SW480 (cell line): ENCODE data around the gene WNK1.
"Not testable (repeated sequence)": the region's sequence is repeated elsewhere in the genome, so short reads cannot be mapped to it uniquely, and the experiment has no call there.

Source experiments
- DNase-seq: peaks from one replicate; pipeline ENCODE4 v3.0.0-alpha.2; 2016; ENCODE audit warnings: low spot score

The WNK1 gene

DNA sequence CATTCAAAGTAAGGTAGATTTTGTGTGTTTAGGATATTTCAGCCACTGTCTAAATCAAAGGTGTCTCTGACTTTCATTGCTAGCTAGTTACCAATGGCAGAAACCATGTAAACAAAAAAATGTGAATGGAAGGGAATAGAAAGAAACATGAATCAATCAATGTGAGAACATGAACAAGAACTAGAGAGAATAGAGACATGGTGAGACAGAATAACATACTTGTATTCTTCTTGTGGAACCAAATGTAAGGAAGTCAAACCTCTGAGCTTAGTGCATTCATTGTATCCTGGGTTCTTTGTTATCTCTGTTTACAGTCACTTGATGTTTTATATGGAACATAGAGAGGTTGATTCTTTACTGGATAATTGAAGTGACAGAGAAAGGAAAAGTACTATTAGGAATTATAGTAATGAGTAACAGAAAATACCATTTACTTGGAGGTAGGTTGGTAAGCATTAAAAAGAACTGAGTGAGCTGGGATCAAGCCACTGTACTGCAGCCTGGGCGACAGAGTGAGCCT lies 2.6 kb upstream of the WNK1 start:
- DNase-seq = no peak

DNA sequence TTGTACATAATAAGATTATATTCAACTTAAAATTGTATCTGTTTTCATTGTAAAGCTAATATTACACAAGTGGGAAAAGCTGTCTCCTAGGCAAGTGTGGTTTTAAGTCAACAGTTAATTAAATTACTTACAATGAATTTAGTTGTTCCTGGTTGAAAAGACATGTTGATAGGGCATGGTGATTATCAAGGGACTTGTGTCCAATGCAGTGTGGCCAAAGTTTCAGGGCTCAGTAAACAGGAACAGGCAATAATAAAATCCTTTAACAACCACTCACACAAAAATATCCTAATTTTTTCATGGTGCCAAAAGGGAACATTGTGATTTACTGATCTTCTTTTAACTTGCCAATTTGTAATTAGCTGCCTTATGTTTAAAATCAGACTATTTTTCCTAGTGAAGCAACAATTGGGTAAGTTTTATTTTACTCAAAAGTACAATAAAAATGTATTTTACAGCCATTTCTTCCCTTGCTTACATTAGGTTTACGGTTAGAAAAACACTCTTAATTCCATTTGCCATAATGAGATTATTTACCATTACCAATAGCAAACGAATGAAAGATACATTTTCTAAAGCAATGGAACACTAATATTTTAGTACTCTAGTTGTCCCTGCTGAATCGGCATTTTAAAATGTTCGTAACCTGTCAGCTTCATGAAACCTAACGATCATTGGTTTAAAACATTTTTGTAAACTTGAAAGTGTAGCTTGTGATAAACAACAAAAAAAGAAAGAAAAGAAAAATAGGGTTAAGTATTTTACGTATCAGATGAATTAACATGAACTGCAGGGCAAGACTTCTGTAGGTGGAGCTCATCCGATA lies 1.8 kb upstream of the WNK1 start:
- peak; percentile 32 for DNase-seq

DNA sequence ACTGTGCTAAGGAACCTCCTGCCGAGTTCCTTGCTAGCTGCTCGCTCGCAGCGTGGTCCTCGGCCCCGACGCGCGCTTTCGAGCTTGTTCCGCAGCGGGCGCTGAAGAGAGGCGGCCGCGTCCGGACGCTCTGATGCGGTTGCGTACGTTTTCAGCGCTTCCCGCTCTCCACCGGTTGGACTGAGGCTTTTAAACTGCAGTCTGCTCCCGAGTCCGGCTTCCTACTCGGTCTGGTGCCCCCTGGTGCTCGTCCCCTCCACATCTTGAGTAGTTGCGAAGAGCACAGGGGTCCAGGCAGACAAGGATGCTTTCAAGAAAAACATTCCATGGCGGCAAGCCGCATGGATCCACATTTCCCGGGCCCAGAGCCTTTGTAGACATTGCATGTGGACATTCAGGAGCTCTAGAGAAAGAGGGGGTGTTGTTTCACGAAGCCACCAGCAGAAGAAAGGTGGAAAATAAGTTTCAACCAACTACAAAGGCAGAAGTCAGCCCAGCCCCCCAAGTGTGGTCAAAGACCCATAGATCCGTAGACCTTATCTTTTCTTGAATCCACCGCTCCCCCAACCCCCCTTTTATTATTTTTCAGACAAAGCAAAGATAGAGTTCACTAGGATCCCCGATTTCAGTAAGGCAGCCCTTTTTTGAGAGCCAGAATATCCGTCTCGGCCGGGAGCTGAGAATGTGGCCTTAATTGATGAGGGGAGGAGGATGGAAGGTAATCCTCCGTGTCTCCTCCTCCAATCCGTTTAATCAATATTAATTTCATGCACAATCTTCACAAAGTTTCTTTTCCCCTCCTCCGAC lies 984 bp upstream of the WNK1 start:
- peak; percentile 99 for DNase-seq

DNA sequence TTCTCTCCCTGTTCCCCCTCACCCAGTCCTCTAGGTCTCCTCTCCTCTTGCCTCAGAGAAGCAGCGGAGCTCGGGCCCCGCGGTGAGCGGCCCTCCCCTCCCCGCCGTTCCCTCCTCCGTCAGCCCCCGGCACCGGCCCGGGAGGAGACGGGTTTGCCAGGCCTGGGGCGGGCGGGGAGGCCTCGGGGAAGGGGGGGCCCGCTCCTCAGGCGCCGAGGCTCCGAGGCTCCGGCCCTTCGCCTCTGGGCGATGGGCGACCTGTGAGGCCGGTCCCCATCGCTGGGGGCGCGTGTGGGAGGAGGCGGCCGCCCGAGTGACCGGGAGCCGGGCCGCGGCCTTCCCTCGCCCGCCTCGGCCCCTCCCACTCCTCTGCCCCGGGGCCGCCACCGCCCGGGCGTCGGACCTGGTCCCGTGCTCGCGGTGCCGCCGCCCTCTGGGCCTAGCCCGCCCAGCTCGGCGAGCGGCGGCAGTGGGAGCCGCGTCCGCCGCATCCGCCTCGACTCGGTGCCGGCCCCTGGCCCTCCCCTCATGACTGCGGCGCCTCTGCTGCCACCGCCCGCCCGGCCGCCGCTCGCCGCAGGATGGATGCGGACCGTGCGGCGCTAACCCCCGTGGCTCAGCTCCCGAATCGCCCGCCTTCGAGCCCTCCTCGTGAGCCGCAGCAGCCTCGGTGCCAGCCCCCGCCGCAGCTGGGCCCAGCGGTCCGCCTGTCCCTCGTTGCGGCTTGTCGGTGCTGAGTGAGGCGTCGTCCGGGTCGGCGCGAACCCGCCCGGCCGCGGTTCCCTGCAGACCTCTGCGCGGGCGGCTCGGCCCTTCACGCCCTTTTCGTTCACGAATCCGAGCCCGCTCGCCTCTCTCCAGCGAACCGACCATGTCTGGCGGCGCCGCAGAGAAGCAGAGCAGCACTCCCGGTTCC lies 574 bp downstream of the WNK1 start:
- peak; percentile 66 for DNase-seq

DNA sequence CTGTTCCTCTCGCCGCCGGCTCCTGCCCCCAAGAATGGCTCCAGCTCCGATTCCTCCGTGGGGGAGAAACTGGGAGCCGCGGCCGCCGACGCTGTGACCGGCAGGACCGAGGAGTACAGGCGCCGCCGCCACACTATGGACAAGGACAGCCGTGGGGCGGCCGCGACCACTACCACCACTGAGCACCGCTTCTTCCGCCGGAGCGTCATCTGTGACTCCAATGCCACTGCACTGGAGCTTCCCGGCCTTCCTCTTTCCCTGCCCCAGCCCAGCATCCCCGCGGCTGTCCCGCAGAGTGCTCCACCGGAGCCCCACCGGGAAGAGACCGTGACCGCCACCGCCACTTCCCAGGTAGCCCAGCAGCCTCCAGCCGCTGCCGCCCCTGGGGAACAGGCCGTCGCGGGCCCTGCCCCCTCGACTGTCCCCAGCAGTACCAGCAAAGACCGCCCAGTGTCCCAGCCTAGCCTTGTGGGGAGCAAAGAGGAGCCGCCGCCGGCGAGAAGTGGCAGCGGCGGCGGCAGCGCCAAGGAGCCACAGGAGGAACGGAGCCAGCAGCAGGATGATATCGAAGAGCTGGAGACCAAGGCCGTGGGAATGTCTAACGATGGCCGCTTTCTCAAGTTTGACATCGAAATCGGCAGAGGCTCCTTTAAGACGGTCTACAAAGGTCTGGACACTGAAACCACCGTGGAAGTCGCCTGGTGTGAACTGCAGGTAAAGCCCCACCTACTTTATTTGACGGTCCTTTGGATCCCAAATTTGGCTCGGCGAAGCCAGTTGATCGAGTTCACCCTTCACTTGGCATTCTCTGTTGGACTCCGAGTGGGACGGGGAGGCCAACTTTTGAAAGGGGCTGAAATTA lies 1.5 kb downstream of the WNK1 start:
- peak; percentile 53 for DNase-seq

DNA sequence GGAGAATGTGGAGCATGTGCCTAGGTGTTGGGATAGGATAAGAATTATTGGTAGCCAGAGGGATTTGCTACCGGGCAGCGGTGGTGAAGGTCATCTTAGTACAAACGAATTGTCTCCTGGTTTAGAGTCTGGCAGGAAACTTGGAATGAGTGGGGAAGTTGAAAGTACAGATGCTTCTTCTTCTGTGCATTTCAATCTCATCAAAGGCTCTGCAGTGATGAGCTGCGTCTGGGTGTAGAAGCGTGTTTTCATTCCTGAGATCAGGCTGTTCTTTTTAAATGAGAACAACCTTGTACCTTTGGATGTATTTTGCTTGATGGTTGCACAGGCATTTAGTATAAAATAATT lies 2.1 kb downstream of the WNK1 start:
- DNase-seq = peak; percentile 39

DNA sequence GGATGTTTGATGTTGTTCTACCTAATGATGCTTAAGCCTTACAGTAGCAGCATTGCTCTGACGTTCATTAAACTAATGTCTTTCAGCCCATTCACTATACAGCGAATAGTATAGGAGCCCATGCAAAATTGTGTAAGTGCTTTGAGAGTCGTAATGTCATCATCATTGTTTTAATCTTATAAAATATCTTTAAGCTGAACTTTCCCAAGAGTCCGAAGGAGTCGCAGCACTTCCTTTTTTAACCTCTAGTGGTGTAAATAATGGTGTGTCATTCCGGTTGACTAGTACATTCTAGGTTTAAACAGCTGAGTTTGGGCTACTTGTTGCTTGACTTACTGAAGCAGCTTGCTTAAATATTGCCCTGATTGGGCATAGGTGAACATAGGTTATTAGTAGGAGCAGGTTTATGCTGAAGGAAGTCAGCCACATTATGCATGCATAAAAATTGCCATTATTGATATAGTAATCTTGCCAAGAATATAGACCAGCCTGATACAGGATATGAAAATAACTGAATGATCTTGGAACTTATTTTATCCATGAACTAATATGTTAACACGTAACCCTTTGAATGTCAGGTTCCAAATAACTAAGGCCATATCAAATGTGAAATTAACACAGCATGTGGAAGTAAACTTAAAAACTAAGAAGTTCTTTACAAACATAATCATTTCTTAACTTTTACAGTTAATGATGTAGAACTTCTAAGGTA lies 2.6 kb downstream of the WNK1 start:
- peak; percentile 73 for DNase-seq

DNA sequence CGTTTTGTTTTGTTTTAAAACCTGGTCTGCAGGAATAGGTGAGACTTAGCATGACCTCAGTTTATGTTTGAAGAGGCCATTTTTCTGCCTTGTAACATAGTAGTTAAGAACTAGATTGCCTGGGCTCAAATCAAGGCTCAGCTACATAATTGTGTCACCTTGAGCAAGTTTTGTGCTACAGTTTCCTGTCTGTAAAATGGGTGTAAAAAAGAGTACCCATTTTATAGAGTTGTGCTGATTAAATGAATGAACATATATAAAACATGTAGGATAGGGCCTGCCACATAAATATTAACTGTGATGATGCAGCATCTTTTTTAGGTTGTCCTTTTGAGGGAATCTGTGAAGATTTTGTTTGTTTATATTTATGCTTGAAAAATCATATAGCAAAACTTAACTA lies 7.2 kb downstream of the WNK1 start:
- DNase-seq = no peak

DNA sequence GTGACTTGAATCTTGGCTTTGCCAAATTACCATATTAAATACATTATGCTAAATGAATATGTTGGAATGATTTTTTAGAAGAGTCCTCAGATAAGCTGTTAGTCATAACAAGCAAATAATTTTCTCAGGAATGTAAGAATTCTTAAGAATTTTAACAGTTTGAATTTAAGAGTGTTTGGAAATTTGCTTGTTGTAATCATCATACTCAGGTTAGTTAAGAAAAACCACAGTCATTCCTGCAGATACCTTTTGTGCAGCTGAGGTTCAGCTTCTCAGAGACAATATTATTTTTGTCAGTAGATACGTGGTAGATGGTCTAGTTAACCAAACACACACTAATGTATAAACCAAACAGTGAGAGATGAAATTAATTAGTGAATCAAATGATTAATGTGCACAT lies 8.9 kb downstream of the WNK1 start:
- no peak for DNase-seq

DNA sequence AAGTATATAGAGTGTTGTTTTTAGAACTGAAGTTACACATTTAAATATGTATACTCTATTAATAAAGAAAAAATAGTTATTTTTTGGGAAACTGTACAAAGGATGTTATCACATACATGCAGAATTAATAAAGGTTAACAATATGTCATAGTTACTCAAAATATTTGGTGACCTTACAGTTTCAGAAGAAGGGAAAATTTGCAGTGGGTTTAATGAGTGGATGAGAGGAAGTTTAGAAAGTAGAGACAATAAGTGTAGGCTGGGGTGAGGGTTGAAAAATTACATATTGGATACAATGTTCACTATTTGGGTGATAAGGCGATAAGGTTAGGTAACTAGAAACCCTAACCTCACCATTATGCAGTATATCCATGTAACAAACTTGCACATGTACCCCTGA lies 13.5 kb downstream of the WNK1 start:
- DNase-seq = no peak

DNA sequence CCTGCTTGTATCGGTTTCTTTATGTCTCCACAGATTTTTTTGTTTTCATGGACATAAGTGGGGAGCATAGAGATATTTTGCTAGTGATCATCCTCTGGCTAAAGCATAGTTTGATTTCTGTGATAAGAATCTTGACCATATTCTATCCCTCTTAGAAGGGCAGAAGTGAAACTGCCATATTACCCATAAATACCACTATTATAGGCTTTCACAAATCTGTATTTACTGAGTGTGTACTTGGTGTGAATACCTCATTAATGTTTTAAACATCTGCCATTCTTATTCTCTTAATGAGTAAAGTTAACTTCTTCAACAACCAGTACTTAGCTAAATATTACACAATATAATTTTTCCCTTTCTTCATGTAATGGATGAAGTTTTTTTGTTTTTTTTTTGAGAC lies 16.1 kb downstream of the WNK1 start:
- no peak for DNase-seq

DNA sequence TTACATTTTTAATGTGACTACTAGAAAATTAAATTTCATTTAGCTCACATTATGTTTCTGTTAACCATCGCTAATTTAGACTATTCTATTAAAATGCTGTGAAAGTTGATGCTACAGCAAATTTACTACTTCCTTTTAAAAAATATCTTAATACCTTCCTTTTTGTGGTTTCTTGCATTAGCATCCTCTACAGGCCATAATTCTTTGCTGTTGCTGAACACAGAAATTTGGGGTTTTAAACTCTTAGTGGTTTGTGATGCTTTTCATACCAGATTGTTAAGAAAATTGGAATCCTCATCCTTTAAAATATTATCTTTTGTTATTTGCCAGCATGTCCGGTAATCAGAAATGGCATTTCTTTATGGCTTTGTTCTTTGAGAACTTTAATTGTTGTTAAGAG lies 18.1 kb downstream of the WNK1 start:
- no peak for DNase-seq

DNA sequence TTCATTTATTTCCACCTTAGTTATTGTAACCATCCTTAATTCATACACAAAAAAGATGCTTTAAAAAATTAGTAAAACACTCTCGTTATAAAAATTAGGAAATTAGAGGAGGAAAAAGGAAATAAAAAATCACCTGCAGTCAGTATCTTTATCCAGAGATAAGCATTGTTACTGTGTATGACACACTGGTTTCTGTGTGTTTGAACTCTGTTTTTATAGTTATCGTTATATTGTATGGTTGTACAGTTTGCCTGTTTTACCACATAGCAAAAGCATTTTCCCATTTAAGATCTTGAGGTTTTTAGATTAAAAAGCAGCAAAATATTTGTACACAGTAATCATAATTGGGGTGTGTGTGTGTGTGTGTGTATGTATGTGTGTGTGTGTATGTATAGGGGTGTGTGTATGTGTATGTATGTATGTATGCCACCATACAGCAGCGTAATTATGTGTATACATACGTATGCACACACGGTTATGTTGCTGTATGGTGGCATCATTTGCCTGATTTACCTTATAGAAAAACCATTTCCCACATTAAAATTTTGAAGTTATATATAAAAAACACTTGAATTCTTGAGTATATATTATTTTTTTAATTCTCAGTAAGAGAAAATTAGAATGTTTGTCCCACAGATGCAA lies 19.8 kb downstream of the WNK1 start:
- no peak for DNase-seq

DNA sequence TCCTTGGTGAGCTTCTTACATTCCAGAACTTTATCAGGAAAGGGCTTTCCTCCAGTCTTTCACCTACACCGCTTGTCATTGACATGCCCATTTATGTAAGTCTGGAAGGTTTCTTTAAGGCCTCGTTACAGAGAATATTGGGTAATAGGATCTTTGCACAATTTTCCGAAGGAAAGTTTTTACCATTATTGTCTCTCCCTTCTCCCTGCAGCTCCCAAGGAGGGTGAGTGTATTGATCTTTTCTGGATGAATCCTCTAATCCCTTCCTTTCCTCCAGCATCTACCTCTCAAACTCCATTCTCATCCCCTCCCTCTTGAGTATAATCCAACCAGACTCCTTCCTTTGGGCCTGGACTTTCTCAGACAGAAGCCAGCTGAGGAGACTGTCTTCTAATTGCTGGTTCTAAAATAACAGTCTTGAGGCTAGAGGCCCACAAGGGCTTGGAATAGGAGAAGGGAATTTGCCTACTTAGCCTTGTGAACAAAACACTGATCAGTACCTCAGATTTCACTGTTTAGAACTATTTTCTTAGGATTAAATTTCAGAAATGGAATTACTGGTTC lies 21.8 kb downstream of the WNK1 start:
- no peak for DNase-seq

DNA sequence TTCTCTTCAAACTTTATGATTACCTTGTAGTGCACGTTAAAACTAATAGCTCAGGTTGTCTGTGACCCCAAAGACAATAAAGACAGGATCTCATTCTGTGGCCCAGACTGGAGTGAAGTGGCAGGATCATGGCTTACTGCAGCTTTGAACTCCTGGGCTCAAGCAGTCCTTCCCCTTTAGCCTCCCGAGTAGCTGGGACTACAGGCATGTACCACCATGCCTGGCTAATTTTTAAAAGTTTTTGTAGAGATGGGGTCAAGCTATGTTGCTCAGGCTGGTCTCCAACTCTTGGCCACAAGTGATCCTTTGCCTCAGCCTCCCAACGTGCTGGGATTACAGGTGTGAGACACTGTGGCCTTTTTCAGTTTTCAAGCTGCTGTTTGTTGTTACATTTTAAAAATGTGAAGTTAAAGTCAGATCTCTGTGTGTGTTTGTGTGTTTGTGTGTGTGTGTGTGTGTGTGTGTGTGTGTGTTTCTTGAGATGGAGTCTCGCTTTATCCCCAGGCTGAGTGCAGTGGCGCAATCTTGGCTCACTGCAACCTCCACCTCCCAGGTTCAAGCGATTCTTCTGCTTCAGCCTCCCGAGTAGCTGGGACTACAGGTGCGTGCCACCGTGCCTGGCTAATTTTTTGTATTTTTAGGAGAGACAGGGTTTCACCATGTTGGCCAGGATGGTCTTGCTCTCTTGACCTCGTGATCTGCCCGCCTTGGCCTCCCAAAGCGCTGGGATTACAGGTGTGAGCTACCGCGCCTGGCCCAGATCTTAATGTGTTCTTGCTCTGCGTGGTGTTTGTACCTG lies 23.8 kb downstream of the WNK1 start:
- DNase-seq = not testable (repeated sequence)

DNA sequence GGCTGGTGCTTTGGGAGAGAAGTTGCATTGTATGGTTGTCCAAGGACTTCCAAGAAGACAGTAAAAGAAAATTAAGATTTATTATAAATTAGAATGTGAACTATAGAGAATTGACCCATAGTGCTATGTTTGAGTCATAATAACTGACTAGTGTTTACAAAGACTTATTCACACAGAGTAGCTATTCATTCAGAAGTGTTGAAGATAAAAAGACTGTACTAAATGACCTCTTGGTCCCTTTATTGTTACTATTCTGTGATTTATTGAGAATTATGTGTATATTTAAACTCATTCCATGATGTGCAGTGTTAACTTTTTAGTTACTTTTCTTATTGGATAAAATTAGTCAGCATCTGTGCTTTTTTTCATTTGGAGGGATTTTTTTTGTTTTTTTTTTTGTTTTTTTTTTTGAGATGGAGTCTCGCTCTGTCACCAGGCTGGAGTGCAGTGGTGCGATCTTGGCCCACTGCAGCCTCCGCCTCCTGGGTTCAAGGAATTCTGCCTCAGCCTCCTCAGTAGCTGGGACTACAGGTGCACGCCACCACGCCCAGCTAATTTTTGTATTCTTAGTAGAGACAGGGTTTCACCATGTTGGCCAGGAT lies 24.5 kb downstream of the WNK1 start:
- DNase-seq = not testable (repeated sequence)

DNA sequence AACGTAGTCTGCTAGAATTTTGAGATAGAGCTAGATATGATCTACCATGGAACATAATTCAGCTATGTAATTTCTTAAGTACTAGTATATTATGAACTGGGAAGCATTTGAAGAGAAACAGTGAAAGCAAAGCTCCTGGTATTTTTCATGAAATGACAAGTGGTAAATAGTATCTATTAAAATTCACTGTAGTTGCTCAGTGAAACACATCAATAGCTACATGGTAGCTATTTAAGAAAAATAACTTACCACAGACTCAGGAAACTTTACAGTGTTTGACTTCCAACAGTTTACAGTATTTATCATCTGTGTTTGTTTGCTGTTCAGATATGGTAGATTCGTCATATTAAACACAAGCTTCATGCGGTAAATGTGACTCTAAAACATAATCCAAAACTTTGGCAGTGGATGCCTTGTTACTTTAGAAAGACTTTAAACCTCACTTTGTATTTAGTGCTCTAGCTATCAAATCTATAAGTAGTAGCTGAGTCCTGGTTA lies 25.2 kb downstream of the WNK1 start:
- DNase-seq = no peak

DNA sequence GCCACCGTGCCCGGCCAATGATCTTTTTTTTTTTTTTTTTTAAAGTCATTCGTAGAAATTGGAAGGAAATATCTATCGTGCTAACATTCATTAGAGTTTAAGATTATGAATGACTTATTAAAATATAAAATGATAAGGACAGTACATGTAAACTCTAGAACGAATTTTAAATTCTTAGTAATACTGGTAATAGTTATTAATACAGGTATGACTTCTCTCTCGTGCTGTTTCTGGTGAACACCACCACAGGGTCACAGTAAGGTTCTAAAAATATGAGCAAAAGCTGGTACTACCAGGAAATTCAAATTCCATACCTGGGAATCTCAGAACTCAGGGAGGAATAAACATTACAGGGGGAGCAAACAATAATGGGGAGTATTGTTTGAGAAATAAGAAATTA lies 26.2 kb downstream of the WNK1 start:
- DNase-seq = no peak
